ENCODE measurements around the gene FGF5. TPM values are rescaled to one million over a fixed set of nuclear protein-coding genes. Genes with fewer than 3 reads are reported as not detected.

FGF5 gene
- total RNA-seq, 1 donor from 2014 or later: 2.1 TPM

- Histone ChIP-seq H3K4me1 (ENCODE audit: insufficient read depth, low read length) (no peaks in the 10 kb centered on the region), H3K9me3 (ENCODE audit: insufficient read depth, low read depth, low read length) (no peaks in the 10 kb centered on the region), H3K9ac (ENCODE audit: low read length) (no peak overlapping the region), H3K4me3 (ENCODE audit: insufficient read depth, low read depth, low read length) (no peak overlapping the region), H3K79me2 (ENCODE audit: insufficient read depth, low read length) (no peaks in the 10 kb centered on the region), H3K27ac (ENCODE audit: low read depth, low read length) (no peak overlapping the region), H3K4me2 (ENCODE audit: low read length) (no peak overlapping the region), H2AFZ (ENCODE audit: low read depth, low read length) (no peak overlapping the region), H3K27me3 (ENCODE audit: insufficient read depth, low read length) (no peaks in the 10 kb centered on the region), H4K20me1 (ENCODE audit: insufficient read depth, low read length) (no peaks in the 10 kb centered on the region), H3K36me3 (ENCODE audit: insufficient read depth, low read length) (no peaks in the 10 kb centered on the region)
- Mint-ChIP-seq H3K4me3 (ENCODE audit: unreplicated experiment) (no peak overlapping the region), H3K9me3 (ENCODE audit: unreplicated experiment) (no peaks in the 10 kb centered on the region), H3K36me3 (ENCODE audit: low read depth, unreplicated experiment) (no peaks in the 10 kb centered on the region), H3K27ac (ENCODE audit: unreplicated experiment) (no peak overlapping the region), H3K4me1 (ENCODE audit: low read depth, unreplicated experiment) (no peaks in the 10 kb centered on the region), H3K27me3 (ENCODE audit: low read depth, unreplicated experiment) (peaks cover 7% of the 10 kb centered on the region)
- no peak for DNase-seq (ENCODE audit: low read depth)
- FAIRE-seq: no peak
- TF ChIP-seq CTCF (IDR thresholded peaks at IDR 0.05; ENCODE audit: insufficient read depth, low read depth, low read length) (no peak), EZH2 (IDR thresholded peaks at IDR 0.05; ENCODE audit: insufficient read depth, low read length) (no peak)
Observed at GRCh38 chr4:80252427-80252826, 14.0 kb upstream of the FGF5 start.

GRCh38 chr4:80252953-80253352, 13.5 kb upstream of the FGF5 start:
- Mint-ChIP-seq H3K27ac (ENCODE audit: unreplicated experiment) (no peak overlapping the region), H3K9me3 (ENCODE audit: unreplicated experiment) (no peaks in the 10 kb centered on the region), H3K36me3 (ENCODE audit: low read depth, unreplicated experiment) (no peaks in the 10 kb centered on the region), H3K27me3 (ENCODE audit: low read depth, unreplicated experiment) (peaks cover 7% of the 10 kb centered on the region), H3K4me1 (ENCODE audit: low read depth, unreplicated experiment) (no peaks in the 10 kb centered on the region), H3K4me3 (ENCODE audit: unreplicated experiment) (no peak overlapping the region)
- H3K4me1 ChIP-seq (ENCODE audit: insufficient read depth, low read length): no peaks in the 10 kb centered on the region
- no peak overlapping the region for H3K4me3 ChIP-seq (ENCODE audit: insufficient read depth, low read depth, low read length)
- no peaks in the 10 kb centered on the region for H3K9me3 ChIP-seq (ENCODE audit: insufficient read depth, low read depth, low read length)
- FAIRE-seq (peak; percentile 56), DNase-seq (ENCODE audit: low read depth) (no peak)
- no peaks in the 10 kb centered on the region for H3K79me2 ChIP-seq (ENCODE audit: insufficient read depth, low read length)
- no peaks in the 10 kb centered on the region for H3K36me3 ChIP-seq (ENCODE audit: insufficient read depth, low read length)
- no peak overlapping the region for H2AFZ ChIP-seq (ENCODE audit: low read depth, low read length)
- no peak overlapping the region for H3K9ac ChIP-seq (ENCODE audit: low read length)
- no peak overlapping the region for H3K4me2 ChIP-seq (ENCODE audit: low read length)
- H3K27me3 ChIP-seq (ENCODE audit: insufficient read depth, low read length): no peaks in the 10 kb centered on the region
- no peak for TF ChIP-seq EZH2 (IDR thresholded peaks at IDR 0.05; ENCODE audit: insufficient read depth, low read length)
- TF ChIP-seq CTCF (IDR thresholded peaks at IDR 0.05; ENCODE audit: insufficient read depth, low read depth, low read length): no peak
- H4K20me1 ChIP-seq (ENCODE audit: insufficient read depth, low read length): no peaks in the 10 kb centered on the region
- H3K27ac ChIP-seq (ENCODE audit: low read depth, low read length): no peak overlapping the region

GRCh38 chr4:80253510-80253909, 13.0 kb upstream of the FGF5 start:
- Mint-ChIP-seq H3K36me3 (ENCODE audit: low read depth, unreplicated experiment) (no peaks in the 10 kb centered on the region), H3K4me3 (ENCODE audit: unreplicated experiment) (no peak overlapping the region), H3K27ac (ENCODE audit: unreplicated experiment) (no peak overlapping the region), H3K9me3 (ENCODE audit: unreplicated experiment) (no peaks in the 10 kb centered on the region), H3K27me3 (ENCODE audit: low read depth, unreplicated experiment) (peaks cover 7% of the 10 kb centered on the region), H3K4me1 (ENCODE audit: low read depth, unreplicated experiment) (no peaks in the 10 kb centered on the region)
- no peaks in the 10 kb centered on the region for H3K27me3 ChIP-seq (ENCODE audit: insufficient read depth, low read length)
- TF ChIP-seq CTCF (IDR thresholded peaks at IDR 0.05; ENCODE audit: insufficient read depth, low read depth, low read length) (no peak), EZH2 (IDR thresholded peaks at IDR 0.05; ENCODE audit: insufficient read depth, low read length) (no peak)
- FAIRE-seq: no peak
- no peak overlapping the region for H2AFZ ChIP-seq (ENCODE audit: low read depth, low read length)
- no peaks in the 10 kb centered on the region for H3K4me1 ChIP-seq (ENCODE audit: insufficient read depth, low read length)
- H3K4me2 ChIP-seq (ENCODE audit: low read length): no peak overlapping the region
- H3K4me3 ChIP-seq (ENCODE audit: insufficient read depth, low read depth, low read length): no peak overlapping the region
- H3K27ac ChIP-seq (ENCODE audit: low read depth, low read length): no peak overlapping the region
- no peaks in the 10 kb centered on the region for H3K9me3 ChIP-seq (ENCODE audit: insufficient read depth, low read depth, low read length)
- H4K20me1 ChIP-seq (ENCODE audit: insufficient read depth, low read length): no peaks in the 10 kb centered on the region
- H3K9ac ChIP-seq (ENCODE audit: low read length): no peak overlapping the region
- no peak for DNase-seq (ENCODE audit: low read depth)
- H3K79me2 ChIP-seq (ENCODE audit: insufficient read depth, low read length): no peaks in the 10 kb centered on the region
- H3K36me3 ChIP-seq (ENCODE audit: insufficient read depth, low read length): no peaks in the 10 kb centered on the region

All from astrocyte (in vitro differentiated cells and primary cell).